ENCODE results near the gene HHAT.

DNA sequence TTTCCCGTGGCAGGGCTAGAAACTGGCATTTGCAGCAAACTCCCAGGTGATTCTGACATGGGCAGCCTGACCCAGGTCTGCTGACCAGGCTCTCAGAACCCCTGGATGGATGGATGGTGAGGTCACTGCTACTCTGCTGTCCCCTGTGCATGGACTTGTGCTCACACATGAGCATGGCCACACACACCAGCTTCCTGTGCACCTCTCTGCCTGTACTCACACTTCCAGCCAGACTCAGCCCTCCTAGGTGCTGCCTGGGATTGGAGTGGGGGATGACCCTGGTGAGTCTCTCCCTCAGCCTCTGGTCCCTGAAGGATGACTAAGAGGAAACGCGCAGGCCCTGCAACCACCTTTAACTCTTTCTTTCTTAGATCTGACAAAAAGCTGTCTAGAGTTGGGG is 361.1 kb downstream of the HHAT start:
- TF ChIP-seq, protein P1, sequence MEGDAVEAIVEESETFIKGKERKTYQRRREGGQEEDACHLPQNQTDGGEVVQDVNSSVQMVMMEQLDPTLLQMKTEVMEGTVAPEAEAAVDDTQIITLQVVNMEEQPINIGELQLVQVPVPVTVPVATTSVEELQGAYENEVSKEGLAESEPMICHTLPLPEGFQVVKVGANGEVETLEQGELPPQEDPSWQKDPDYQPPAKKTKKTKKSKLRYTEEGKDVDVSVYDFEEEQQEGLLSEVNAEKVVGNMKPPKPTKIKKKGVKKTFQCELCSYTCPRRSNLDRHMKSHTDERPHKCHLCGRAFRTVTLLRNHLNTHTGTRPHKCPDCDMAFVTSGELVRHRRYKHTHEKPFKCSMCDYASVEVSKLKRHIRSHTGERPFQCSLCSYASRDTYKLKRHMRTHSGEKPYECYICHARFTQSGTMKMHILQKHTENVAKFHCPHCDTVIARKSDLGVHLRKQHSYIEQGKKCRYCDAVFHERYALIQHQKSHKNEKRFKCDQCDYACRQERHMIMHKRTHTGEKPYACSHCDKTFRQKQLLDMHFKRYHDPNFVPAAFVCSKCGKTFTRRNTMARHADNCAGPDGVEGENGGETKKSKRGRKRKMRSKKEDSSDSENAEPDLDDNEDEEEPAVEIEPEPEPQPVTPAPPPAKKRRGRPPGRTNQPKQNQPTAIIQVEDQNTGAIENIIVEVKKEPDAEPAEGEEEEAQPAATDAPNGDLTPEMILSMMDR (IDR thresholded peaks at IDR 0.05) = no peak
- no peak for TF ChIP-seq ZFX (IDR thresholded peaks at IDR 0.05; ENCODE audit: borderline replicate concordance)

Data from 22Rv1 (cell line).